ENCODE results near the gene MYBPH. TPM values are rescaled to one million over a fixed set of nuclear protein-coding genes. Genes with fewer than 3 reads are reported as not detected.

MYBPH gene
- total and polyA plus RNA-seq, 2 of the 13 experiments (the other 11 are each of a cell fraction or from before 2014, with no cell fraction given): not detected

DNA sequence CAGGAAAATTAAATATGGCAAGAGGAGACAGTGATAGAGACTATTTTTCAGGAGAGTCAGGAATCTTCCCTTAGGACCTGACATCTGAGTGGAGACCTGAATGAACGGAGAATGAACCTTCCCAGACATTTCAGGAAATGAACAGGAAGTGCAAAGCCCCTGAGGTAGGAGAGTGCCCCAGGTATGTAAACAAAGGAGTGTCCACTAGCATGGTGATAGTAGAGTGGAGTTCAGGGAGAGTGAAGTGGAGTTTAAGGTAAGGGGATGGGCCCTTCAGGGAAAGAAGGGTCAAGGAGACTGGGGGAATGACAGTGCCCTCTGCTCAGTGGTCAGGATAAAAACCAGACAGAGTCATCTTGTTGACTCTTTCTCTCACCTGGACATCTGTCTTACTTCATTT, 19.3 kb downstream of the MYBPH start:
- WGBS (ENCODE audit: low lambda C conversion rate): 0% methylated on average over 1 of the region's 1 CpG
- BruUV-seq (replicated peaks): no TSS peak
- ChIA-PET CTCF (ENCODE audit: low intra/inter-chr PET ratio, low total read pairs) (no interaction called here), POLR2A (no interaction called here)
- H3K4me3 ChIP-seq (replicated peaks in 1 of 3; ENCODE audit: insufficient read depth in 1 of 3, low read depth in 2 of 3, low read length in 3 of 3): no peak overlapping the region
- peaks cover 0 to 19% of the 10 kb centered on the region in 2 experiments; a peak in 1 of 5 replicates for H3K27me3 ChIP-seq (ENCODE audit: control insufficient read depth in 1 of 2, insufficient read depth in 2 of 2, low read length in 2 of 2)
- DNase-seq (ENCODE audit: low spot score) (no peak), ATAC-seq (no peak), FAIRE-seq (no peak)
- in situ Hi-C loops (cut with HindIII; ENCODE audit: extremely low pct_ligation_motif_present, low pct_unique_long_range_greater_than_20kb): no loop called here
- H2AFZ ChIP-seq (ENCODE audit: low read length): no peak overlapping the region
- H3K4me1 ChIP-seq (ENCODE audit: insufficient read depth, low read length): no peaks in the 10 kb centered on the region
- H3K36me3 ChIP-seq (replicated peaks in 1 of 2; ENCODE audit: control insufficient read depth in 1 of 2, insufficient read depth in 2 of 2, low read length in 2 of 2): no peaks in the 10 kb centered on the region
- intact Hi-C loops (cut with micrococcal nuclease; ENCODE audit: unreplicated experiment): no loop called here
- H3K79me2 ChIP-seq (ENCODE audit: insufficient read depth, low read length): no peaks in the 10 kb centered on the region
- no peak overlapping the region for H3K27ac ChIP-seq (ENCODE audit: extremely low read length, insufficient read depth, low read length)
- no peaks in the 10 kb centered on the region for H3K9me3 ChIP-seq (ENCODE audit: low read length)
- H3K9ac ChIP-seq (ENCODE audit: insufficient read depth, low read depth, low read length): no peak overlapping the region
- no peak for TF ChIP-seq ZNF766 (CRISPR knock-in tag; IDR thresholded peaks at IDR 0.05; ENCODE audit: borderline replicate concordance)
- no peak for TF ChIP-seq ZNF251 (CRISPR knock-in tag; IDR thresholded peaks at IDR 0.05)
- TF ChIP-seq, protein P1, sequence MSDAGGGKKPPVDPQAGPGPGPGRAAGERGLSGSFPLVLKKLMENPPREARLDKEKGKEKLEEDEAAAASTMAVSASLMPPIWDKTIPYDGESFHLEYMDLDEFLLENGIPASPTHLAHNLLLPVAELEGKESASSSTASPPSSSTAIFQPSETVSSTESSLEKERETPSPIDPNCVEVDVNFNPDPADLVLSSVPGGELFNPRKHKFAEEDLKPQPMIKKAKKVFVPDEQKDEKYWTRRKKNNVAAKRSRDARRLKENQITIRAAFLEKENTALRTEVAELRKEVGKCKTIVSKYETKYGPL (CRISPR knock-in tag; IDR thresholded peaks at IDR 0.05): no peak
- TF ChIP-seq NFYB (CRISPR knock-in tag; IDR thresholded peaks at IDR 0.05): no peak
- TF ChIP-seq MTA3 (CRISPR knock-in tag; IDR thresholded peaks at IDR 0.05): no peak
- TF ChIP-seq SRY (CRISPR knock-in tag; IDR thresholded peaks at IDR 0.05): no peak
- no peak for TF ChIP-seq NR1H2 (CRISPR knock-in tag; IDR thresholded peaks at IDR 0.05; ENCODE audit: borderline replicate concordance, low read depth)
- TF ChIP-seq HOXD1 (CRISPR knock-in tag; IDR thresholded peaks at IDR 0.05): no peak
- no peak for TF ChIP-seq ZFAT (CRISPR knock-in tag; conservative IDR thresholded peaks at IDR 0.05)
- no peak for TF ChIP-seq ZNF713 (CRISPR knock-in tag; IDR thresholded peaks at IDR 0.05)
- no peak for TF ChIP-seq ZNF235 (CRISPR knock-in tag; IDR thresholded peaks at IDR 0.05; ENCODE audit: borderline replicate concordance)
- no peak for TF ChIP-seq CHCHD3 (CRISPR knock-in tag; IDR thresholded peaks at IDR 0.05)
- TF ChIP-seq ZNF124 (CRISPR knock-in tag; IDR thresholded peaks at IDR 0.05): no peak
- TF ChIP-seq, protein P2, sequence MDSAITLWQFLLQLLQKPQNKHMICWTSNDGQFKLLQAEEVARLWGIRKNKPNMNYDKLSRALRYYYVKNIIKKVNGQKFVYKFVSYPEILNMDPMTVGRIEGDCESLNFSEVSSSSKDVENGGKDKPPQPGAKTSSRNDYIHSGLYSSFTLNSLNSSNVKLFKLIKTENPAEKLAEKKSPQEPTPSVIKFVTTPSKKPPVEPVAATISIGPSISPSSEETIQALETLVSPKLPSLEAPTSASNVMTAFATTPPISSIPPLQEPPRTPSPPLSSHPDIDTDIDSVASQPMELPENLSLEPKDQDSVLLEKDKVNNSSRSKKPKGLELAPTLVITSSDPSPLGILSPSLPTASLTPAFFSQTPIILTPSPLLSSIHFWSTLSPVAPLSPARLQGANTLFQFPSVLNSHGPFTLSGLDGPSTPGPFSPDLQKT (CRISPR knock-in tag; IDR thresholded peaks at IDR 0.05; ENCODE audit: borderline replicate concordance): no peak
- TF ChIP-seq SMYD3 (CRISPR knock-in tag; IDR thresholded peaks at IDR 0.05): no peak
- TF ChIP-seq ZNF230 (CRISPR knock-in tag; IDR thresholded peaks at IDR 0.05): no peak
- no peaks in the 10 kb centered on the region for H4K20me1 ChIP-seq (ENCODE audit: insufficient read depth, low read length)
- H3K4me2 ChIP-seq (ENCODE audit: low read depth, low read length): no peak overlapping the region

Measured in HepG2 (cell line).